Esophagus squamous epithelium (tissue), 5 donors: Measurements from ENCODE around the gene DNAJC30. TPM values are rescaled to one million over a fixed set of nuclear protein-coding genes. Genes with fewer than 3 reads are reported as not detected.
"Not testable (repeated sequence)": the region's sequence is repeated elsewhere in the genome, so short reads cannot be mapped to it uniquely, and the experiment has no call there.

Experiments
- DNase-seq: peaks from one replicate; lab custom pipeline; 2025; lab: John Stamatoyannopoulos, UW
- H3K27ac ChIP-seq, 4 donors: fragments of 200-600 bp; sonication (generic); one replicate each; pipeline ENCODE4 v1.5.1; 2016 to 2019; ENCODE audit warnings: mild to moderate bottlenecking in 1 of 4
- H3K27me3 ChIP-seq, 4 donors: fragments of 200-600 bp; sonication (generic); 1 replicate in 3 of 4; 2 replicates in 1 of 4; pipeline versions ENCODE4 v1.5.1 to v1.6.0; 2017 to 2021; ENCODE audit warnings: antibody characterized with exemption in 1 of 4
- H3K36me3 ChIP-seq, 3 donors: fragments of 200-600 bp; sonication (generic); one replicate each; pipeline ENCODE4 v1.5.1; 2016 to 2019
- H3K4me1 ChIP-seq, 3 donors: fragments of 200-600 bp; sonication (generic); one replicate each; pipeline ENCODE4 v1.5.1; 2017 to 2019
- H3K4me3 ChIP-seq, 4 donors: fragments of 200-600 bp; sonication (generic); 1 replicate in 3 of 4; 2 replicates in 1 of 4; pipeline ENCODE4 v1.5.1; 2016 to 2019; ENCODE audit warnings: mild to moderate bottlenecking in 2 of 4, moderate library complexity in 1 of 4
- H3K9me3 ChIP-seq, 3 donors: fragments of 200-600 bp; sonication (generic); one replicate each; pipeline ENCODE4 v1.5.1; 2016 to 2019
- CTCF ChIP-seq, 6 experiments: fragments of 450-650 bp in 4 of 6; fragments of 200-600 bp in 2 of 6; sonication (generic) in 2 of 6; IDR thresholded peaks; one replicate each; pipeline ENCODE4 v1.5.1; 2016 to 2019; ENCODE audit warnings: antibody characterized with exemption in 6 of 6, mild to moderate bottlenecking in 4 of 6, moderate library complexity in 4 of 6
- POLR2A ChIP-seq, 4 donors: fragments of 450-650 bp; IDR thresholded peaks; one replicate each; pipeline ENCODE4 v1.6.1; 2017; ENCODE audit warnings: antibody characterized with exemption in 4 of 4, mild to moderate bottlenecking in 4 of 4, moderate library complexity in 3 of 4
- WGBS, 2 donors: methylation state at CpG; one replicate each; pipeline ENCODE4 v1.1.5; 2018; 5-methylcytosine and 5-hydroxymethylcytosine counted together
- intact Hi-C: fragments of 100-400 bp; cut with DNase I; formaldehyde crosslinking; loops from one replicate; pipeline ENCODE4 v1.15.0; 2022
- total RNA-seq, 4 donors: library from RNA; depleted of rRNA; stranded (reverse); fragments of >200 nt; gene quantifications; one replicate each; pipeline ENCODE4 v1.1.0, GENCODE V29; 2016
- donor health status: DM: yes; HTN: yes; CAD: no.

The DNAJC30 gene
- total RNA-seq, 4 donors from 2014 or later, result 2.7 to 5.7 (median 4.8) TPM

GRCh38 chr7:73726083-73726466 is 42.8 kb upstream of the DNAJC30 start:
- no peak overlapping the region for H3K27ac ChIP-seq
- DNase-seq, result no peak
- 38 to 50% methylated on average over 1 of the region's 1 CpG for WGBS, 2 donors
- H3K36me3 ChIP-seq, result no peaks in the 10 kb centered on the region
- H3K27me3 ChIP-seq, result peaks cover 0 to 26% (median 0%) of the 10 kb centered on the region in 4 donors
- H3K4me1 ChIP-seq, result peaks cover 0 to 16% (median 2%) of the 10 kb centered on the region in 3 donors
- no peak for TF ChIP-seq POLR2A (IDR thresholded peaks at IDR 0.05)
- no peak for TF ChIP-seq CTCF (IDR thresholded peaks at IDR 0.05)
- intact Hi-C loops, result loop anchor here (5.0 to 10.0 kb wide), 2 partner anchors 51 to 119 kb away; no protein-coding TSS in a partner anchor
- H3K9me3 ChIP-seq, result no peaks in the 10 kb centered on the region
- no peak overlapping the region for H3K4me3 ChIP-seq

- TF ChIP-seq POLR2A (IDR thresholded peaks at IDR 0.05) (no peak), CTCF (IDR thresholded peaks at IDR 0.05) (no peak)
- Histone ChIP-seq H3K27ac (no peak overlapping the region), H3K4me3 (no peak overlapping the region), H3K9me3 (no peaks in the 10 kb centered on the region), H3K36me3 (no peaks in the 10 kb centered on the region), H3K4me1 (peaks cover 9 to 28% (median 11%) of the 10 kb centered on the region in 3 donors), H3K27me3 (peaks cover 0 to 27% (median 0%) of the 10 kb centered on the region in 4 donors)
- no peak for DNase-seq
- 77 to 80% methylated on average over 2 to 3 of the region's 3 CpGs for WGBS, 2 donors
- intact Hi-C loops, result loop anchor here (10.0 kb wide), 1 partner anchor 49 kb away; no protein-coding TSS in a partner anchor
These were observed 40.6 kb upstream of the DNAJC30 start for GRCh38 chr7:73723813-73724212.

- no peaks in the 10 kb centered on the region for H3K36me3 ChIP-seq
- H3K4me3 ChIP-seq, result no peak overlapping the region
- TF ChIP-seq CTCF (IDR thresholded peaks at IDR 0.05), result no peak
- TF ChIP-seq POLR2A (IDR thresholded peaks at IDR 0.05), result no peak
- peaks cover 20 to 38% (median 22%) of the 10 kb centered on the region in 3 donors for H3K4me1 ChIP-seq
- no peaks in the 10 kb centered on the region for H3K9me3 ChIP-seq
- intact Hi-C loops, result loop anchor here (10.0 kb wide), 1 partner anchor 48 kb away; no protein-coding TSS in a partner anchor
- H3K27me3 ChIP-seq, result peaks cover 0 to 25% (median 0%) of the 10 kb centered on the region in 4 donors
- H3K27ac ChIP-seq, result no peak overlapping the region
- no peak for DNase-seq
- 64 to 70% methylated on average over 6 of the region's 6 CpGs for WGBS, 2 donors
These were observed 39.5 kb upstream of the DNAJC30 start for GRCh38 chr7:73722785-73723184.

DNA sequence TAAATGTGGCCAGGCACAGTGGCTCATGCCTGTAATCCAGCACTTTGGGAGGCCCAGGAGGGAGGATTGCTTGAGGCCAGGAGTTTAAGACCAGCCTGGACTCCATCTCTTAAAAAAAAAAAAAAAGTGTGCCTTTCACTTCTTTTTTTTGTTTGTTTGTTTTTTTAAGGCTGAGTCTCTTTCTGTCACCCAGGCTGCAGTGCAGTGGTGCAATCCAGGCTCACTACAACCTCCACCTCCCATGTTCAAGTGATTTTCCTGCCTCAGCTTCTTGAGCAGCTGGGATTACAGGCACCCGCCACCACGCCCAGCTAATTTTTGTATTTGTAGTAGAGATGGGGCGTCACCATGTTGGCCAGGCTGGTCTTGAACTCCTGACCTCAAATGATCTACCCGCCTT is 38.9 kb upstream of the DNAJC30 start:
- H3K9me3 ChIP-seq, H3K4me3 ChIP-seq, DNase-seq, H3K36me3 ChIP-seq, H3K27ac ChIP-seq: not testable (repeated sequence)
- intact Hi-C loops, result loop anchor here (10.0 kb wide), 1 partner anchor 47 kb away; no protein-coding TSS in a partner anchor
- Histone ChIP-seq H3K27me3 (peaks cover 0 to 20% (median 0%) of the 10 kb centered on the region in 4 donors), H3K4me1 (peaks cover 26 to 44% (median 26%) of the 10 kb centered on the region in 3 donors)
- WGBS, 2 donors, result 44 to 59% methylated on average over 4 of the region's 4 CpGs

DNA sequence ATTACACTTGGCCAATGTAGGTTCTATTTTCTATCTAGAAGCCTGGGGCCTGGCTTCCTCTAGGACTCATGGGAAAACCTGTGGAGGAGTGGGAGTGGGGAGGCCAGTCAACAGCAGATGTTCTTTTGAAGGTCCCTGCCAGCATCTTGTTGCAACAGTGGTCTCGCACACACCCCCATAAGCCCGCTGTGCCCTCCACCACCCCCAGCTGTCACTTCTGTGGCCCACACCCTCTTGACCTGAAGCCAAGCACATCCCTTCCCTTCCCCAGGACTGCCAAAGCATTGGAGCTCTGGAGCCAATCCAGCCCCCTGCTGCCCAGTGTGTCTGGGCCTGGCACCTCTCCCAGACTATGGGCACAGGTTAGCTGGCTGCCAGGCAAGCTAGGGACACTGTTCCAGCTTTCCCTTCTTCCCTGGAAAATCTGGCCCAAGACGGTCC is 38.1 kb upstream of the DNAJC30 start:
- TF ChIP-seq CTCF (IDR thresholded peaks at IDR 0.05), result no peak
- no peak for TF ChIP-seq POLR2A (IDR thresholded peaks at IDR 0.05)
- no peaks in the 10 kb centered on the region for H3K9me3 ChIP-seq
- H3K27me3 ChIP-seq, result peaks cover 0 to 12% (median 0%) of the 10 kb centered on the region in 4 donors
- DNase-seq, result no peak
- H3K4me1 ChIP-seq, result peaks cover 26 to 52% (median 33%) of the 10 kb centered on the region in 3 donors
- no peak overlapping the region for H3K27ac ChIP-seq
- 63 to 73% methylated on average over 2 of the region's 3 CpGs for WGBS, 2 donors
- H3K4me3 ChIP-seq, result no peak overlapping the region
- intact Hi-C loops, result loop anchor here (10.0 kb wide), 1 partner anchor 47 kb away; no protein-coding TSS in a partner anchor
- no peaks in the 10 kb centered on the region for H3K36me3 ChIP-seq

- not testable (repeated sequence) for H3K36me3 ChIP-seq, H3K27me3 ChIP-seq, H3K9me3 ChIP-seq, H3K4me3 ChIP-seq, DNase-seq, H3K27ac ChIP-seq
- intact Hi-C loops, result loop anchor here (10.0 kb wide), 1 partner anchor 46 kb away; no protein-coding TSS in a partner anchor
- H3K4me1 ChIP-seq, result peaks cover 26 to 60% (median 43%) of the 10 kb centered on the region in 3 donors
- 89 to 92% methylated on average over 9 of the region's 9 CpGs for WGBS, 2 donors
These were observed 37.2 kb upstream of the DNAJC30 start for GRCh38 chr7:73720443-73720842.
